ENCODE measurements around the gene LRRC26.

- TF ChIP-seq CEBPB (IDR thresholded peaks at IDR 0.05) (no peak), CTCF (IDR thresholded peaks at IDR 0.05) (no peak), POLR2A (IDR thresholded peaks at IDR 0.05; ENCODE audit: low read length) (no peak), BHLHE40 (IDR thresholded peaks at IDR 0.05; ENCODE audit: low read depth, low read length) (no peak), RFX5 (IDR thresholded peaks at IDR 0.05) (no peak), JUNB (IDR thresholded peaks at IDR 0.05) (no peak)
These were observed 46.4 kb downstream of the LRRC26 start for GRCh38 chr9:137123468-137123837.

Data from A549 (cell line).